B cell (primary cell): ENCODE measurements around the gene ARL3. TPM values are rescaled to one million over a fixed set of nuclear protein-coding genes. Genes with fewer than 3 reads are reported as not detected.
"Not testable (repeated sequence)": the region's sequence is repeated elsewhere in the genome, so short reads cannot be mapped to it uniquely, and the experiment has no call there.

Experiments
- ATAC-seq: fragments of 200-7000 bp; cut with Tn5 transposase; one replicate; pipeline ENCODE4 v1.10.0; 2021; ENCODE audit warnings: low read depth, mild to moderate bottlenecking, moderate number of reproducible peaks, moderate library complexity
- CTCF ChIA-PET: fragments of 350-600 bp; sonication (Branson Sonifier 250); formaldehyde crosslinking; loops from one replicate; lab custom pipeline; 2021; ENCODE audit warnings: antibody characterized with exemption, inconsistent platforms; lab: Charles Lee
- POLR2A ChIA-PET: fragments of 350-600 bp; sonication (Branson Sonifier 250); formaldehyde crosslinking; loops from one replicate; lab custom pipeline; 2021; ENCODE audit warnings: antibody characterized with exemption; lab: Charles Lee
- DNase-seq: peaks from one replicate; pipeline ENCODE4 v3.0.0; 2013
- H2AFZ ChIP-seq: 2 replicates; pipeline ENCODE4 v1.6.1; 2012; ENCODE audit warnings: mild to moderate bottlenecking, low read depth, low read length; ENCODE audit not compliant: insufficient read depth, poor library complexity, severe bottlenecking
- H3K27ac ChIP-seq, 2 donors: 1 replicate in 1 of 2; 2 replicates in 1 of 2; pipeline ENCODE4 v1.5.1; 2012 to 2013; ENCODE audit warnings: low read length in 2 of 2, mild to moderate bottlenecking in 2 of 2, moderate library complexity in 1 of 2
- H3K27me3 ChIP-seq, 4 experiments: fragments of 200-600 bp in 1 of 4; sonication (generic) in 1 of 4; replicated peaks in 1 of 4; 1 replicate in 2 of 4; 2 replicates in 2 of 4; pipeline versions ENCODE4 v1.6.1 to v1.7.0; 2013 to 2016; ENCODE audit warnings: low read length in 3 of 4, mild to moderate bottlenecking in 2 of 4, mixed read lengths in 1 of 4, moderate library complexity in 1 of 4; ENCODE audit not compliant: insufficient read depth in 4 of 4, control insufficient read depth in 3 of 4; ENCODE audit errors: control extremely low read depth in 1 of 4
- H3K36me3 ChIP-seq, 2 experiments: replicated peaks in 1 of 2; 1 replicate in 1 of 2; 2 replicates in 1 of 2; pipeline versions ENCODE4 v1.6.1 to v1.7.1; 2013; ENCODE audit warnings: low read length in 1 of 2; ENCODE audit not compliant: insufficient read depth in 2 of 2, control insufficient read depth in 1 of 2; ENCODE audit errors: control extremely low read depth in 1 of 2, extremely low read depth in 1 of 2
- H3K4me1 ChIP-seq, 2 donors: fragments of 200-600 bp in 1 of 2; sonication (generic) in 1 of 2; 1 replicate in 1 of 2; 2 replicates in 1 of 2; pipeline versions ENCODE4 v1.5.1 to v1.6.1; 2013 to 2017; ENCODE audit warnings: low read length in 2 of 2; ENCODE audit not compliant: control insufficient read depth in 2 of 2, insufficient read depth in 2 of 2
- H3K4me2 ChIP-seq: replicated peaks from 2 replicates; pipeline ENCODE3; 2012; ENCODE audit warnings: mild to moderate bottlenecking, low read depth, low read length; ENCODE audit not compliant: poor library complexity, severe bottlenecking
- H3K4me3 ChIP-seq, 5 experiments: fragments of 200-600 bp in 1 of 5; sonication (generic) in 1 of 5; 1 replicate in 3 of 5; 2 replicates in 2 of 5; pipeline versions ENCODE4 v1.5.1 to v1.7.0; 2011 to 2016; ENCODE audit warnings: low read length in 4 of 5, mild to moderate bottlenecking in 4 of 5, low read depth in 2 of 5, control low read depth in 1 of 5, moderate library complexity in 1 of 5; ENCODE audit not compliant: insufficient read depth in 1 of 5; ENCODE audit errors: control extremely low read depth in 1 of 5, extremely low read depth in 1 of 5
- H3K79me2 ChIP-seq: fragments of 200-600 bp; sonication (generic); one replicate; pipeline ENCODE4 v1.6.0; 2016; ENCODE audit warnings: low read length; ENCODE audit not compliant: control insufficient read depth, insufficient read depth
- H3K9ac ChIP-seq: fragments of 200-600 bp; sonication (generic); 2 replicates; pipeline ENCODE4 v1.6.1; 2017; ENCODE audit warnings: mild to moderate bottlenecking, low read length, moderate library complexity
- H3K9me3 ChIP-seq, 3 donors: one replicate each; pipeline versions ENCODE4 v1.6.1 to v1.7.1; 2013; ENCODE audit warnings: low read length in 2 of 3; ENCODE audit not compliant: control insufficient read depth in 2 of 3, insufficient read depth in 1 of 3; ENCODE audit errors: control extremely low read depth in 1 of 3
- H4K20me1 ChIP-seq: 2 replicates; pipeline ENCODE4 v1.6.0; 2012; ENCODE audit warnings: mild to moderate bottlenecking, low read length; ENCODE audit not compliant: insufficient read depth, control insufficient read depth, poor library complexity, severe bottlenecking
- H3K27ac Mint-ChIP-seq: one replicate; pipeline ENCODE4 v1.8.0; 2021; ENCODE audit warnings: mixed read lengths
- H3K27me3 Mint-ChIP-seq: one replicate; pipeline ENCODE4 v1.8.0; 2021; ENCODE audit warnings: mixed read lengths
- H3K4me1 Mint-ChIP-seq: one replicate; pipeline ENCODE4 v1.8.0; 2021; ENCODE audit warnings: mixed read lengths
- H3K4me3 Mint-ChIP-seq: one replicate; pipeline ENCODE4 v1.8.0; 2021; ENCODE audit warnings: mixed read lengths
- H3K9me3 Mint-ChIP-seq: one replicate; pipeline ENCODE4 v1.8.0; 2022; ENCODE audit warnings: mixed read lengths; ENCODE audit not compliant: insufficient read depth
- EZH2 ChIP-seq: IDR thresholded peaks from 2 replicates; pipeline ENCODE4 v1.6.1; 2012; ENCODE audit warnings: borderline replicate concordance, low read depth, mild to moderate bottlenecking, moderate library complexity, low read length; ENCODE audit not compliant: insufficient read depth, poor library complexity, severe bottlenecking
- WGBS: methylation state at CpG from one replicate; pipeline ENCODE4 v1.1.5; 2013; ENCODE audit warnings: missing lambda C conversion rate; ENCODE audit not compliant: insufficient coverage; 5-methylcytosine and 5-hydroxymethylcytosine counted together
- intact Hi-C: fragments of 100-400 bp; cut with micrococcal nuclease; formaldehyde crosslinking; loops from one replicate; pipeline ENCODE4 v1.10.0; 2022
- polyA plus RNA-seq: library from polyadenylated mRNA; depleted of rRNA; stranded (reverse); fragments of >200 nt; gene quantifications from 2 replicates; pipeline ENCODE4 v1.2.3, GENCODE V29; 2012
- total RNA-seq, 2 donors: library from RNA; stranded (reverse); fragments of 120-200 nt in 1 of 2; gene quantifications; 1 replicate in 1 of 2; 2 replicates in 1 of 2; pipeline versions ENCODE4 v1.2.3 to v1.2.4, GENCODE V29; 2013 to 2022
- TF ChIP-seq, protein P1 (sequence below): fragments of 200-600 bp; IDR thresholded peaks from one replicate; pipeline ENCODE4 v1.8.0; 2022; ENCODE audit warnings: antibody characterized with exemption, mild to moderate bottlenecking

Gene ARL3
- total and polyA plus RNA-seq, 2 donors (not counting 1 experiment from before 2014, with no cell fraction given): 0.91 to 5.5 TPM

DNA sequence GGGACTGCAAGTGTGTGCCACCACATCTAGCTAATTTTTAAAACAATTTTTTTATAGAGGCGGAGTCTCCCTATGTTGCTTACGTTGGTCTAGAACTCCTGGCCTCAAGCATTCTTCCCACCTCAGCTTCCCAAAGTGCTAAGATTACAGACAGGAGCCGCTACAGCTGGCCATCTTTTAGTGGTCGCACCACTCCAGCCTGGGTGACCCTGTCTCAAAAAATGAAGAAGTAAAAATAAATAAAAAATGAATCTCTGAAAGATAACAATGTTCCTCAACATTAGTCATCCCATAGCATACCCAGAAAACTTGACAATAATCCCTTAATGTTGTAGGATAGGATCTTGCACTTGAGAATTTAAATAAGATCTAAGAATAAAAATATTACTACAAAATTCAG is 47.8 kb upstream of the ARL3 start:
- Histone ChIP-seq H3K4me3 (no peak overlapping the region), H3K27me3 (no peaks in the 10 kb centered on the region), H3K9me3 (peaks cover 0 to 2% (median 0%) of the 10 kb centered on the region in 3 donors), H3K4me1 (no peaks in the 10 kb centered on the region), H3K36me3 (peaks cover 0 to 19% of the 10 kb centered on the region in 2 experiments), H3K79me2 (peaks cover 92% of the 10 kb centered on the region), H3K4me2 (no peak overlapping the region), H4K20me1 (peaks cover 82% of the 10 kb centered on the region), H3K27ac (no peak overlapping the region), H2AFZ (no peak overlapping the region), H3K9ac (no peak overlapping the region)
- 100% methylated on average over 1 of the region's 4 CpGs for WGBS
- intact Hi-C loops: no loop called here
- peaks cover 24% of the 10 kb centered on the region for H3K4me1 Mint-ChIP-seq
- no peak overlapping the region for H3K4me3 Mint-ChIP-seq
- no peak for DNase-seq
- no peaks in the 10 kb centered on the region for H3K9me3 Mint-ChIP-seq
- CTCF ChIA-PET: no interaction called here
- no peak overlapping the region for H3K27ac Mint-ChIP-seq
- TF ChIP-seq EZH2: no peak
- TF ChIP-seq, protein P1, sequence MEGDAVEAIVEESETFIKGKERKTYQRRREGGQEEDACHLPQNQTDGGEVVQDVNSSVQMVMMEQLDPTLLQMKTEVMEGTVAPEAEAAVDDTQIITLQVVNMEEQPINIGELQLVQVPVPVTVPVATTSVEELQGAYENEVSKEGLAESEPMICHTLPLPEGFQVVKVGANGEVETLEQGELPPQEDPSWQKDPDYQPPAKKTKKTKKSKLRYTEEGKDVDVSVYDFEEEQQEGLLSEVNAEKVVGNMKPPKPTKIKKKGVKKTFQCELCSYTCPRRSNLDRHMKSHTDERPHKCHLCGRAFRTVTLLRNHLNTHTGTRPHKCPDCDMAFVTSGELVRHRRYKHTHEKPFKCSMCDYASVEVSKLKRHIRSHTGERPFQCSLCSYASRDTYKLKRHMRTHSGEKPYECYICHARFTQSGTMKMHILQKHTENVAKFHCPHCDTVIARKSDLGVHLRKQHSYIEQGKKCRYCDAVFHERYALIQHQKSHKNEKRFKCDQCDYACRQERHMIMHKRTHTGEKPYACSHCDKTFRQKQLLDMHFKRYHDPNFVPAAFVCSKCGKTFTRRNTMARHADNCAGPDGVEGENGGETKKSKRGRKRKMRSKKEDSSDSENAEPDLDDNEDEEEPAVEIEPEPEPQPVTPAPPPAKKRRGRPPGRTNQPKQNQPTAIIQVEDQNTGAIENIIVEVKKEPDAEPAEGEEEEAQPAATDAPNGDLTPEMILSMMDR: no peak
- POLR2A ChIA-PET: no interaction called here
- no peak for ATAC-seq
- H3K27me3 Mint-ChIP-seq: no peaks in the 10 kb centered on the region

DNA sequence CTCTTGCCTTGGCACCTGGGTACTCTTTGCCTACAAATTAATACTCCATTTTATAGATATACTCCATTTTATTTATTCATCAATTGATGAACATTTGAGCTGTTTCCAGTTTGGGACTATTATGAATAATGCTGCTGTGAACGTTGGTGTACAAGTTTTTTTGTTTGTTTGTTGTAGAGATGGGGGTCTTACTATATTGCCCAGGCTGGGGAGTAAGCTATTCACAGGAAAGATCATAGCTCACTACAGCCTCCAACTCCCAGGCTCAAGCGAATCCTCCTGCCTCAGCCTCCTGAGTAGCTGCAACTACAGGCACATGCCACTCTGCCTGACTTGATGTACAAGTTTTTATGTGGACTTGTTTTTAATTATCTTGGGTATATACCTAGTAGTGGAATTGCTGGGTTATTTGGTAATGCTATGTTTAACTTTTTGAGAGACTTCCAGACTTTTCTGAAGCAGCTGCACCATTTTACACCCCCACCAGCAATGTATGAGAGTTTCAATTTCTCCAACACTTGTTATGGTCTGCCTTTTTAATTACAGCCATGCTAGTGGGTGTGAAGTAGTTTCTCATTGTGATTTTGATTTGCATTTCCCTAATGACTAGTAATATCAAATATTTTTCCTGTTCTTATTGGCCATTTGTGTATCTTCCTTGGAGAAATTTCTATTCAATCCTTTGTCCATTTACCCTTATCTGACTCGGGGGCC is 45.5 kb upstream of the ARL3 start:
- no peak overlapping the region for H3K27ac Mint-ChIP-seq
- Histone ChIP-seq H2AFZ (no peak overlapping the region), H3K9me3 (peaks cover 0 to 2% (median 0%) of the 10 kb centered on the region in 3 donors), H3K4me2 (no peak overlapping the region), H3K27me3 (no peaks in the 10 kb centered on the region), H3K79me2 (peaks cover 93% of the 10 kb centered on the region), H3K27ac (no peak overlapping the region), H3K4me3 (no peak overlapping the region), H3K4me1 (no peaks in the 10 kb centered on the region), H4K20me1 (peaks cover 81% of the 10 kb centered on the region), H3K36me3 (peaks cover 0 to 13% of the 10 kb centered on the region in 2 experiments), H3K9ac (no peak overlapping the region)
- intact Hi-C loops: no loop called here
- TF ChIP-seq, protein P1: no peak
- TF ChIP-seq EZH2: no peak
- ATAC-seq (no peak), DNase-seq (no peak)
- H3K9me3 Mint-ChIP-seq: no peaks in the 10 kb centered on the region
- POLR2A ChIA-PET: no interaction called here
- H3K4me1 Mint-ChIP-seq: peaks cover 20% of the 10 kb centered on the region
- no peaks in the 10 kb centered on the region for H3K27me3 Mint-ChIP-seq
- no peak overlapping the region for H3K4me3 Mint-ChIP-seq
- CTCF ChIA-PET: interaction anchor here (0.8 kb wide), 1 partner anchor 76 kb away, joined by 4 read pairs; no protein-coding TSS in a partner anchor
- WGBS: 100% methylated on average over 1 of the region's 3 CpGs

DNA sequence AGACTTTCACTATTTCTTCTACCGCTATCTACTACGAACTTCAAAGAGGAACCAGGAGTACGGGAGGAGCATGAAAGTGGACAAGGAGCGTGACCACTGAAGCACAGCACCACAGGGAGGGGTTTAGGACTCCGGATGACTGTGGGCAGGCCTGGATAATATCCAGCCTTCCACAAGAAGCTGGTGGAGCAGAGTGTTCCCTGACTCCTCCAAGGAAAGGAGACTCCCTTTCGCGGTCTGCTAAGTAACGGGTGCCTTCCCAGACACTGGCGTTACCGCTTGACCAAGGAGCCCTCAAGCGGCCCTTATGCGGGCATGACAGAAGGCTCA is 44.7 kb upstream of the ARL3 start:
- H3K4me3 ChIP-seq, H2AFZ ChIP-seq, ATAC-seq, H3K27me3 ChIP-seq, H3K4me3 Mint-ChIP-seq, H3K9me3 Mint-ChIP-seq, H3K27ac ChIP-seq, H3K4me1 ChIP-seq, H3K4me2 ChIP-seq, H3K27me3 Mint-ChIP-seq, H3K27ac Mint-ChIP-seq, H3K9me3 ChIP-seq, CTCF ChIA-PET, H3K9ac ChIP-seq, intact Hi-C loops, POLR2A ChIA-PET, H3K36me3 ChIP-seq, DNase-seq: not testable (repeated sequence)
- no CpG with 5 or more reads among the region's 12 CpGs for WGBS
- peaks cover 22% of the 10 kb centered on the region for H3K4me1 Mint-ChIP-seq
- Histone ChIP-seq H3K79me2 (peaks cover 93% of the 10 kb centered on the region), H4K20me1 (peaks cover 79% of the 10 kb centered on the region)
